Measurements from ENCODE around the gene SLC12A9.
"Not testable (repeated sequence)": the region's sequence is repeated elsewhere in the genome, so short reads cannot be mapped to it uniquely, and the experiment has no call there.

Gene SLC12A9

GRCh38 chr7:100840470-100841100 is 11.9 kb upstream of the SLC12A9 start:
- Histone ChIP-seq H3K4me3 (ENCODE audit: low read depth, low read length) (no peak overlapping the region), H3K4me1 (no peaks in the 10 kb centered on the region), H3K27me3 (no peaks in the 10 kb centered on the region), H3K36me3 (no peaks in the 10 kb centered on the region), H3K9me3 (no peaks in the 10 kb centered on the region)
- TF ChIP-seq, protein P1, sequence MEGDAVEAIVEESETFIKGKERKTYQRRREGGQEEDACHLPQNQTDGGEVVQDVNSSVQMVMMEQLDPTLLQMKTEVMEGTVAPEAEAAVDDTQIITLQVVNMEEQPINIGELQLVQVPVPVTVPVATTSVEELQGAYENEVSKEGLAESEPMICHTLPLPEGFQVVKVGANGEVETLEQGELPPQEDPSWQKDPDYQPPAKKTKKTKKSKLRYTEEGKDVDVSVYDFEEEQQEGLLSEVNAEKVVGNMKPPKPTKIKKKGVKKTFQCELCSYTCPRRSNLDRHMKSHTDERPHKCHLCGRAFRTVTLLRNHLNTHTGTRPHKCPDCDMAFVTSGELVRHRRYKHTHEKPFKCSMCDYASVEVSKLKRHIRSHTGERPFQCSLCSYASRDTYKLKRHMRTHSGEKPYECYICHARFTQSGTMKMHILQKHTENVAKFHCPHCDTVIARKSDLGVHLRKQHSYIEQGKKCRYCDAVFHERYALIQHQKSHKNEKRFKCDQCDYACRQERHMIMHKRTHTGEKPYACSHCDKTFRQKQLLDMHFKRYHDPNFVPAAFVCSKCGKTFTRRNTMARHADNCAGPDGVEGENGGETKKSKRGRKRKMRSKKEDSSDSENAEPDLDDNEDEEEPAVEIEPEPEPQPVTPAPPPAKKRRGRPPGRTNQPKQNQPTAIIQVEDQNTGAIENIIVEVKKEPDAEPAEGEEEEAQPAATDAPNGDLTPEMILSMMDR (IDR thresholded peaks at IDR 0.05; ENCODE audit: low read depth, low read length): no peak
- DNase-seq: no peak

DNA sequence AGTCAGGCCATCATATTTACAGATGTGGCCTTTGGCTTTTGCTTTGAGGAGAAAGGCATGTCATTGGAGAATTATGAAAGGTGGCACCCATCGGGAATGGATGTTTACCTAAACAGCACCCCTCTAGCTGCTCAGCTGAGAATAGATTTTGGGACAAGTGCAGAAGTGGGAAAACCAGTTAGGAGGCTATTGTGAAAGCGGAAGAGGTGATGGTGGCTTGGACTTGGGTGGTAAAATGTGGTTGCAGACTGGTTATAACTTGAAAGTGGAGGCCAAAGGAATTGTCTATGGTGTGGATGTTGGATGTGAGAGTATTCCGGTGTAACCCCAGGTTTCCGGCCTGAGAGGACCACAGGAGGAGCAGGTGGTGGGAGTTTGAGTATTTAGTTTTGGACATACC is 5.2 kb upstream of the SLC12A9 start:
- Histone ChIP-seq H3K4me1 (0 out of 2 replicates have a peak, but pooled peaks cover 2% of the 10 kb centered on the region), H3K4me3 (ENCODE audit: low read depth, low read length) (no peak overlapping the region), H3K36me3 (no peaks in the 10 kb centered on the region), H3K9me3 (no peaks in the 10 kb centered on the region), H3K27me3 (no peaks in the 10 kb centered on the region)
- DNase-seq: no peak
- TF ChIP-seq, protein P1 (IDR thresholded peaks at IDR 0.05; ENCODE audit: low read depth, low read length): no peak

DNA sequence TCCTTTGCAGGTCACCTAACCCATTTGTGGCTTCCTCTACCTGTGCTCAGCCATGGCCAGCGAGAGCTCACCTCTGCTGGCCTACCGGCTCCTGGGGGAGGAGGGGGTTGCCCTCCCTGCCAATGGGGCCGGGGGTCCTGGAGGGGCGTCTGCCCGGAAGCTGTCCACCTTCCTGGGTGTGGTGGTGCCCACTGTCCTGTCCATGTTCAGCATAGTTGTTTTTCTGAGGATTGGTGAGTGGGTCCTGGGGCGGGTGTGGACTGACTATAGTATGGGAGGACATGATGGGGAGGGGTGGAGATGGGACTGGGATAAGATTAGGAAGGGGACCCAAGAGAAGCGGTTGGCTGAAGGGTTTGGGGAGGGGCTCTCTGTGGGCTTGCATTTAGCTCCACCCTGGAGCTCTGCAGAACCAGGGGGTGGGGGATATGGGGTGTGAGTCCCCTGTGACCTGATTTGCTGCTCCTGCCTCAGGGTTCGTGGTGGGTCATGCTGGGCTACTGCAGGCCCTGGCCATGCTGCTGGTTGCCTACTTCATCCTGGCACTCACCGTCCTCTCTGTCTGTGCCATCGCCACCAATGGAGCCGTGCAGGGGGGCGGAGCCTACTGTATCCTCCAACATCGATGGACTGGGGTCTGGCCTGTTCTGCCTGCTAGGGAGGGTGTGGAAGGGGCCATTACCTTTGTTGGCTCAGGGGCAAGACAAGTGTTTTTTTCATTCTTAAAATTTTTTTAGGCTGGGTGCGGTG is 1.8 kb downstream of the SLC12A9 start:
- Histone ChIP-seq H3K36me3 (no peaks in the 10 kb centered on the region), H3K9me3 (no peaks in the 10 kb centered on the region), H3K4me1 (0 out of 2 replicates have a peak, but pooled peaks cover 2% of the 10 kb centered on the region), H3K4me3 (ENCODE audit: low read depth, low read length) (no peak overlapping the region), H3K27me3 (no peaks in the 10 kb centered on the region)
- TF ChIP-seq, protein P1 (IDR thresholded peaks at IDR 0.05; ENCODE audit: low read depth, low read length): no peak
- DNase-seq: no peak

DNA sequence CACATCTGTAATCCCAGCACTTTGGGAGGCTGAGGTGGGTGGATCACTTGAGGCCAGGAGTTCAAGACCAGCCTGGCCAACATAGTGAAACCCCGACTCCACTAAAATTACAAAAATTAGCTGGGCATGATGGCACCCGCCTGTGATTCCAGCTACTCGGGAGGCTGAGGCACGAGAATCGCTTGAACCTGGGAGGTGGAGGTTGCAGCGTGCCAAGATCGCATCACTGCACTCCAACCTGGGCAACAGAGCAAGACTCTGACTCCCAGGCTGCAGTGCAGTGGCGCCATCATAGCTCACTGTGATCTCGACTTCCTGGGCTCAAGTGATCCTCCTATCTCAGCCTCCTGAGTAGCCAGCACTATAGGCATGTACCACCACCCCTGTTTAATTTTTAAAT is 2.4 kb downstream of the SLC12A9 start:
- H3K36me3 ChIP-seq; H3K4me3 ChIP-seq (ENCODE audit: low read depth, low read length); H3K4me1 ChIP-seq; DNase-seq; H3K9me3 ChIP-seq; H3K27me3 ChIP-seq: not testable (repeated sequence)

DNA sequence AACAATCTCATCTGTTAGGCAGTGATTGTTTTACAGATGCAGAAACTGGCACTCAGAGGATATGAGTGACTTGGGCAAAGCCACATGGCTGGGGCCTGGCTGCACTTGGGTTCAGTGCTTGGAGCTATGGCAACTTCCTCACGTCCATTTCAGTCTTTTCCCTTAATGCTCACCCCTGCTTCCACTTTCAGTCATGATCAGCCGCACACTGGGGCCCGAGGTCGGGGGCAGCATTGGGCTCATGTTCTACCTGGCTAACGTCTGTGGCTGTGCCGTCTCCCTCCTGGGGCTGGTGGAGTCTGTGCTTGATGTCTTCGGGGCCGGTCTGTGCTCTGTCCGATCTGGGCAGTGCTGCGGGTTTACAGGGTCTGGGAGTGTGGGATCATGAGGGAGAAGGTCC is 3.0 kb downstream of the SLC12A9 start:
- Histone ChIP-seq H3K9me3 (no peaks in the 10 kb centered on the region), H3K4me3 (ENCODE audit: low read depth, low read length) (no peak overlapping the region), H3K27me3 (no peaks in the 10 kb centered on the region), H3K36me3 (peaks cover 6% of the 10 kb centered on the region), H3K4me1 (peaks cover 8% of the 10 kb centered on the region; the same call in 1 of the 2 replicates)
- DNase-seq: no peak
- TF ChIP-seq, protein P1 (IDR thresholded peaks at IDR 0.05; ENCODE audit: low read depth, low read length): no peak

GRCh38 chr7:100856871-100857282 is 4.4 kb downstream of the SLC12A9 start:
- Histone ChIP-seq H3K36me3 (peaks cover 11% of the 10 kb centered on the region), H3K27me3 (no peaks in the 10 kb centered on the region), H3K9me3 (no peaks in the 10 kb centered on the region), H3K4me1 (peaks cover 7% of the 10 kb centered on the region; the same call in 1 of the 2 replicates), H3K4me3 (ENCODE audit: low read depth, low read length) (no peak overlapping the region)
- TF ChIP-seq, protein P1 (IDR thresholded peaks at IDR 0.05; ENCODE audit: low read depth, low read length): no peak
- DNase-seq: no peak

All from BE2C (cell line).